ENCODE results near the gene OBP2A. TPM values are rescaled to one million over a fixed set of nuclear protein-coding genes. Genes with fewer than 3 reads are reported as not detected.
"Not testable (repeated sequence)": the region's sequence is repeated elsewhere in the genome, so short reads cannot be mapped to it uniquely, and the experiment has no call there.

OBP2A gene
- total RNA-seq, 1 donor from 2014 or later, result not detected

GRCh38 chr9:135512241-135512603 is 33.7 kb upstream of the OBP2A start:
- DNase-seq, result no peak

GRCh38 chr9:135512904-135513303 is 33.0 kb upstream of the OBP2A start:
- DNase-seq, result no peak

- no peak for DNase-seq
These were observed 32.5 kb upstream of the OBP2A start for GRCh38 chr9:135513351-135513846.

- DNase-seq, result not testable (repeated sequence)
These were observed 32.0 kb upstream of the OBP2A start for GRCh38 chr9:135513906-135514305.

- DNase-seq, result no peak
These were observed 31.4 kb upstream of the OBP2A start for GRCh38 chr9:135514342-135515082.

- DNase-seq, result no peak
These were observed 30.6 kb upstream of the OBP2A start for GRCh38 chr9:135515083-135515951.

GRCh38 chr9:135516132-135516860 is 29.6 kb upstream of the OBP2A start:
- no peak for DNase-seq

- DNase-seq, result no peak
These were observed 28.5 kb upstream of the OBP2A start for GRCh38 chr9:135517407-135517822.

GRCh38 chr9:135519179-135519971 is 26.6 kb upstream of the OBP2A start:
- DNase-seq, result no peak

- DNase-seq, result no peak
These were observed 24.9 kb upstream of the OBP2A start, which contains the start of gene LCN1 for GRCh38 chr9:135520916-135521607. TSS of gene LCN1 (plus strand) at chr9:135521440. CDS start at chr9:135521498, 58 bp downstream.

GRCh38 chr9:135521608-135522095 is 24.3 kb upstream of the OBP2A start:
- DNase-seq, result no peak

GRCh38 chr9:135522137-135522877 is 23.6 kb upstream of the OBP2A start:
- DNase-seq, result no peak

GRCh38 chr9:135522931-135523330 is 23.0 kb upstream of the OBP2A start:
- DNase-seq, result no peak

- no peak for DNase-seq
These were observed 22.3 kb upstream of the OBP2A start for GRCh38 chr9:135523521-135524129.

GRCh38 chr9:135524130-135524861 is 21.6 kb upstream of the OBP2A start:
- no peak for DNase-seq

GRCh38 chr9:135525241-135526088 is 20.5 kb upstream of the OBP2A start:
- DNase-seq, result no peak

- no peak for DNase-seq
These were observed 19.7 kb upstream of the OBP2A start for GRCh38 chr9:135526089-135526729.

Measured in tongue (tissue), 2 donors.